GM18517 (cell line): Measurements from ENCODE around the gene FGFR3.

Source experiments
- ATAC-seq: cut with Tn5 transposase; IDR thresholded peaks from one replicate; pipeline ENCODE4 v1.9.1; 2021; ENCODE audit warnings: mild to moderate bottlenecking, moderate library complexity; ENCODE audit not compliant: unreplicated experiment

The FGFR3 gene

GRCh38 chr4:1792832-1793495 lies at the start of gene FGFR3:
FGFR3 (plus strand) TSS chr4:1793293; CDS start chr4:1793935, 642 bp downstream.
- ATAC-seq, result no peak

- no peak for ATAC-seq
Measured at GRCh38 chr4:1743551-1743950, 49.5 kb upstream of the FGFR3 start.

- ATAC-seq, result no peak
Measured at GRCh38 chr4:1743975-1744374, 49.1 kb upstream of the FGFR3 start.

- ATAC-seq, result no peak
Measured at GRCh38 chr4:1744552-1744951, 48.5 kb upstream of the FGFR3 start.

- no peak for ATAC-seq
Measured at GRCh38 chr4:1745165-1745564, 47.9 kb upstream of the FGFR3 start.

GRCh38 chr4:1745697-1746096 lies 47.4 kb upstream of the FGFR3 start:
- no peak for ATAC-seq

- no peak for ATAC-seq
Measured at GRCh38 chr4:1746265-1746691, 46.8 kb upstream of the FGFR3 start.

DNA sequence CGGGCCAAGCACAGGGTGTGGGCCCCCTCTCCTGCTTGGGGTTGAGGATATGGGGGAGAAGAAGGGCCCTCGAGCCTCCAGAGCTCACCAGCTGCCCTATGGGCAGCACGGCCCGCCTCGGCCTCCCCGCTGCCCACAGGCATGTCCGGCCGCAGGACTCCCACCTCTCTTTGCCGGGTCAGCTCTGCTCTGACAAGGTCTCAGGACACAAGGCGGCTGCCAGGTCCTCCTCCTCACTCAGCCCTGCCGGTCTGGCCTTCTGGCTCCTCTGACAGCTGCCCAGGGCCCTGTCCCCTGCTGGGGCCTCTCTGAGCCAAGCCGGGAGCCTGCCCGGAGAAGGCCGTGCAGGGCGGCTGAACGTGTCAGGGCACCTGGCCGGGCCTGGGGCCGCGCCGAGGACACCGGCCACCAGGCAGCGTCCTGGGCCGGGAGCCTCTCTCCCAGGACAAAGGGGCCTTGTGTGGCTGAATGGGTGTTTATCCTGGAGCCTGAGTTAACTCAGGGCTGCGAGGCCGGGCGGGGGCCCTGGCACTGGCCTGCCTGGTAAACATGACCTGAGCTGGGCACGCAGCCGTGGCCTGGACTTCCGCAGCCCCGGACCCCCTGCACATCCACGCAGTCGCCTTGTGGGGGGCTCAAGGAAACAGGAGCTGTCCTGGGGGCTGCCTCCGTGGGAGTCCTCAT lies 46.0 kb upstream of the FGFR3 start:
- ATAC-seq, result no peak

GRCh38 chr4:1747603-1747967 lies 45.5 kb upstream of the FGFR3 start:
- ATAC-seq, result no peak

DNA sequence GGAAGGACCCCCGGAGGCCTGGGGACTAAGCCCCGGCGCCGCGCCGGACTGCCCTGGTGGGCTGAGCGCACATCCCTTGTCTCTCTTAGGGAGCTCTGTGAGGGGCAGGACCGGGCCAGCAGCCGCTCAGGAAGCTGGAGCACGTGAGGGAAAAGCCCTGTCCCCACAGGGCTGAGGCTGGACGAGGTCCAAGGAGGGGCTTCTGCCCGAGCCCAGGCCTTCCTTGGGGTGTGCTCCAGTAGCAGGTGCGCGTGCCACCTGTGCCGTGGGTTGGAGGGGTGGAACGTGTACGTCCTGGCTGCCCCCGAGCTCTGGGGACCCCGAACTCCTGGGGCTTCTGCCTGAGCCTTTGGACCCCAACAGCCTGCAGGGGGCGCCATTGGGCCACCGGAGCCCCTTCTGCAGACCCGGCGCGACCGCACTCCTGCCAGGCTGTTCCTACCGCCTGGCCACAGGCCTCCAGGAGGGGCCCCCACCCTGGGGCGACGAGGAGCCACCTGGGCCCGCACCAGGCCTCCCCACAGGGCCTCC lies 44.6 kb upstream of the FGFR3 start:
- ATAC-seq, result no peak

GRCh38 chr4:1749370-1749769 lies 43.7 kb upstream of the FGFR3 start:
- no peak for ATAC-seq

DNA sequence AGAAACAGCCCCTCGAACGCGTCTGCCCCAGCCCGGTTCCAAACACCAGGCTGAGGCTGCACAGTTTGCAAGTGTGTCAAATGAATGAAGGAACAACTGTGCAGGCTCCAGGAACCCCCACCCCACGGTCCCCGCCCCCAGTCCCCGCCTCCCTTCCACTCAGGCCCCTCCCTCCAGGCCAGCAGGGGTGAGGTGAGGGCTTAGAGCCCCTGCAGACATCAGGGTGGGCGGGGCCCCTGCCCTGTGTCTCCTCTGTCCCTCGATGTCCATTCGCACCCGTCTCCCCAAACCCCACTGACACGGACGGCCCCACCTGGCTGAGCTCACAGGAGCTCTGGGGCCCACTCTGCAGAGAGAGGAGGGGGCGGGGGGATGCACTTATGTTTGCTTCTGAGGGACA lies 43.3 kb upstream of the FGFR3 start:
- no peak for ATAC-seq

DNA sequence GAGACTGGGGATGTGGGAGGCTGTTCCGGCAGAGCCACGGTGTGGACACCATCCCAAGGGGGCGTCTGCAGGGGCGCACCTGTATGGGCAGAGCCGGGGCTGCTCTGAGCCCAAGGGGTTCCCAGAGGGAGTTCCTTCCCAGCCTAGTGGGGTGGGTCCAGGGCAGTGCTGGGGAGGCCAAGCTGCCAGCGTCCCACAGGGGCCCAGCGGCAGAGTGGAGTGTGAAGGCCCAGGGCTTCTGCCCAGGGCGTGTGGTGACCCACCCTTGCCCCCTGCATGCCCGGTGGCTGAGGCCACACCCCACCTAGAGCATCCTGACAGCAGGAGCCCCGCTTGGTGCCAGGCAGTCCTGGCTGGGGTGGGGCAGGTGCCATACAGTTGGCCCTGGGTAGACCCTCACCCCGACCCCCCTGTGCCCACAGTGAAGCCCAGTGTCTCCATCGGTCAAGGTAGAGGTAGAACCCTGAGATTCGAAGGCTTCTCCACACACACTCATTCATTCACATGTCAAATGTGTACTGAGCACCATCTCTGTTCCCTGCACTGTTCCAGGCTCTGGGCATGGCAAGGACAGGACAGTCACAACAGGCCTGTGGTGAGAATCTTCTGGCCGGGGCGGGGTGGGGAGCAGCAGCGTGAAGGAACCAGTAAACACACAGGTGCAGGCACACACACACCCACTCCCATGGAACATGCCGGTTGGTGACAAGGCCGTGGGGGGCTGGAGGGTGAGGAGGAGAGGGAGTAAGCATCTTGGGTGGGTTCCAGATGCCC lies 42.5 kb upstream of the FGFR3 start:
- ATAC-seq, result no peak

- ATAC-seq, result no peak
Measured at GRCh38 chr4:1751155-1751918, 41.8 kb upstream of the FGFR3 start.

GRCh38 chr4:1751919-1752283 lies 41.2 kb upstream of the FGFR3 start:
- ATAC-seq, result no peak

- no peak for ATAC-seq
Measured at GRCh38 chr4:1752284-1753041, 40.6 kb upstream of the FGFR3 start.

- no peak for ATAC-seq
Measured at GRCh38 chr4:1753294-1753696, 39.8 kb upstream of the FGFR3 start.

GRCh38 chr4:1753697-1754311 lies 39.3 kb upstream of the FGFR3 start:
- no peak for ATAC-seq

GRCh38 chr4:1754336-1754735 lies 38.8 kb upstream of the FGFR3 start:
- ATAC-seq, result no peak

GRCh38 chr4:1755297-1755696 lies 37.8 kb upstream of the FGFR3 start:
- no peak for ATAC-seq
